ENCODE results near the gene TRPM7.
"Not testable (repeated sequence)": the region's sequence is repeated elsewhere in the genome, so short reads cannot be mapped to it uniquely, and the experiment has no call there.

The TRPM7 gene

GRCh38 chr15:50697109-50697797 is 10.7 kb upstream of the TRPM7 start:
- Histone ChIP-seq H3K9me3 (ENCODE audit: control insufficient read depth in 1 of 2, low read length in 2 of 2) (no peaks in the 10 kb centered on the region), H3K27ac (ENCODE audit: low read length) (no peak overlapping the region), H3K4me3 (ENCODE audit: low read depth in 1 of 2, low read length in 2 of 2) (no peak overlapping the region), H3K36me3 (ENCODE audit: control insufficient read depth in 1 of 2, insufficient read depth in 2 of 2, low read length in 2 of 2) (no peaks in the 10 kb centered on the region), H3K4me1 (ENCODE audit: control insufficient read depth in 1 of 2, insufficient read depth in 2 of 2, low read length in 2 of 2) (no peaks in the 10 kb centered on the region), H3K27me3 (ENCODE audit: low read depth, low read length) (no peaks in the 10 kb centered on the region)

DNA sequence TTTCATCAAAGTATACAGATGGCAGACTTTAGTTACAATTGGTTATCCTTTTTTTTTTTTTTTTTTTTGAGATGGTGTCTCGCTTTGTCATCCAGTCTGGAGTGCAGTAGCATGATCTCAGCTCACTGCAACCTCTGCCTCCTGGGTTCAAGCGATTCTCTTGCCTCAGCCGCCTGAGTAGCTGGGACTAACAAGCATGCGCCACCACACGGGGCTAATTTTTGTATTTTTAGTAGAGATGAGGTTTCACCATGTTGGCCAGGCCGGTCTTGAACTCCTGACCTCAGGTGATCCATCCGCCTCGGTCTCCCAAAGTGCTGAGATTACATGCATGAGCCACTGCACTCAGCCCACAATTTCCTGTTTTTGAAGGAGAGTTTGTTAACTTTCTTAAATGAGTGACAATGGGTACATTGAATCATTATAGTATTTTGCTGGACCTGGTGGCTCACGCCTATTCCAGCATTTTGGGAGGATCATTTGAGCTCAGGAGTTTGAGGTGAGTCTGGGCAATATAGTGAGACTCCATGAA is 8.1 kb upstream of the TRPM7 start:
- H3K27me3 ChIP-seq (ENCODE audit: low read depth, low read length); H3K4me1 ChIP-seq (ENCODE audit: control insufficient read depth in 1 of 2, insufficient read depth in 2 of 2, low read length in 2 of 2); H3K36me3 ChIP-seq (ENCODE audit: control insufficient read depth in 1 of 2, insufficient read depth in 2 of 2, low read length in 2 of 2); H3K27ac ChIP-seq (ENCODE audit: low read length); H3K4me3 ChIP-seq (ENCODE audit: low read depth in 1 of 2, low read length in 2 of 2); H3K9me3 ChIP-seq (ENCODE audit: control insufficient read depth in 1 of 2, low read length in 2 of 2): not testable (repeated sequence)

DNA sequence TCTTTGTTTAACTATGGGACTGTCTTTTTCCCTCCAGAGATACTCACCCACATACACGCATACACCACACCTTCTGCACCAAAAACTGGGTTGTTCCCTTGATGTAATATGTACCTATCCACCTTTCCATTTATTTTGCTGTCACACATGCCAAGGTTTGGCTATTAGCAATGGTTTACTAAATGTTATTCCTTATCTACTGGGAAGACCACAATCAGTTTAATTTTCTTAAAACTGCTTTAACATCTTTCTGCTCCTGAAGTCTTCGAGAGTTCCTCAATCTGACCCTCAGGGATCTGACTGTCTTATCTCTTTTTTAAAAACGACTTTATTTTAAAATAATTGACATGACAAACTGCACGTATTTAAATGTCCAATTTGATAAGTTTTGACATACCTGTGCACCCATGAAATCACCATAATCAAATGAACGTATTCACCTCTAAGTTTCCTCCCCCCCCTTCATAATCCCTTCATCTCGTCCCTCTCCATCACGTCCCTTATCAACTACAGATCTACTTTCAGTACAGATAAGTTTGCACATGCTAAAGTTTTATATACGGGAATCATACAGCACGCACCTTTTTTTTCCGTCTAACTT is 805 bp upstream of the TRPM7 start:
- H3K36me3 ChIP-seq (ENCODE audit: control insufficient read depth in 1 of 2, insufficient read depth in 2 of 2, low read length in 2 of 2) = peaks cover 0 to 7% of the 10 kb centered on the region in 2 donors
- H3K4me3 ChIP-seq (ENCODE audit: low read depth in 1 of 2, low read length in 2 of 2) = peak overlapping the region; percentile 85 to 94
- H3K9me3 ChIP-seq (ENCODE audit: control insufficient read depth in 1 of 2, low read length in 2 of 2) = no peaks in the 10 kb centered on the region
- no peaks in the 10 kb centered on the region for H3K27me3 ChIP-seq (ENCODE audit: low read depth, low read length)
- peaks cover 0 to 25% of the 10 kb centered on the region in 2 donors for H3K4me1 ChIP-seq (ENCODE audit: control insufficient read depth in 1 of 2, insufficient read depth in 2 of 2, low read length in 2 of 2)
- H3K27ac ChIP-seq (ENCODE audit: low read length) = peak overlapping the region; percentile 87

- Histone ChIP-seq H3K4me3 (ENCODE audit: low read depth in 1 of 2, low read length in 2 of 2) (peak overlapping the region; percentile 85 to 94), H3K9me3 (ENCODE audit: control insufficient read depth in 1 of 2, low read length in 2 of 2) (no peaks in the 10 kb centered on the region), H3K4me1 (ENCODE audit: control insufficient read depth in 1 of 2, insufficient read depth in 2 of 2, low read length in 2 of 2) (peaks cover 0 to 29% of the 10 kb centered on the region in 2 donors), H3K36me3 (ENCODE audit: control insufficient read depth in 1 of 2, insufficient read depth in 2 of 2, low read length in 2 of 2) (peaks cover 0 to 7% of the 10 kb centered on the region in 2 donors), H3K27ac (ENCODE audit: low read length) (peak overlapping the region; percentile 92), H3K27me3 (ENCODE audit: low read depth, low read length) (no peaks in the 10 kb centered on the region)
Measured at GRCh38 chr15:50685976-50686468, 575 bp downstream of the TRPM7 start.

DNA sequence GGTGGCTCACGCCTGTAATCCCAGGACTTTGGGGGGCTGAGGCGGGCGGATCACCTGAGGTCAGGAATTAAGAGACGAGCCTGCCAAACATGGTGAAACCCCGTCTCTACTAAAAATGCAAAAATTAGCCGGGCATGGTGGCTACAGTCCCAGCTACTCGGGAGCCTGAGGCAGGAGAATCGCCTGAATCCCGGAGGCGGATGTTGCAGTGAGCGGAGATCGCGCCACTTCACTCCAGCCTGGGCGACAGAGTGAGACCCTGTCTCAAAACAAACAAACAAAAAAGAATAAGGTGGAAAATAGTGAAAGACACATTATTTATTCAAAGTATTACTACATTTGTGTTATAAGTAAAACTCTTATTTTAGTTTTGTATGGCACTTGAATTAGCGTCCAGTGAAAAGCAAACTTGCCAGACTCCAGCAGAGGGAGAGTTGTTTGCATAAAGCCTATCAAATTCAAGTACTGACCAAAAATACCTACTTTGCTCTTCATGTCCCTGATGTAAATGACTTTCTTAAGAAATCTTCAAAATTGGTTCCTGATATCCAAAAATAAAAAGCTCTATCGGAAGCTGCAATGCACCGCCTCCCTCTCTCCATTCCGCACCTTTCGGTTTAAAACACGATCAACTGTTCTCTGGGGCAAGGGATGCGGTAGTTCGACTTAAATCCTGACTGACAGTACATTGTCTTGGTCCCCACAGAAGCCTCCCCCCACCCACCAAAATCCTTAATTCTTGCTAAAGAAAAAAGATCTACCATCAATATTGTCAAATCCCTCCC is 1.2 kb downstream of the TRPM7 start:
- Histone ChIP-seq H3K27ac (ENCODE audit: low read length) (peak overlapping the region; percentile 92), H3K36me3 (ENCODE audit: control insufficient read depth in 1 of 2, insufficient read depth in 2 of 2, low read length in 2 of 2) (peaks cover 0 to 7% of the 10 kb centered on the region in 2 donors), H3K9me3 (ENCODE audit: control insufficient read depth in 1 of 2, low read length in 2 of 2) (no peaks in the 10 kb centered on the region), H3K4me1 (ENCODE audit: control insufficient read depth in 1 of 2, insufficient read depth in 2 of 2, low read length in 2 of 2) (peaks cover 0 to 29% of the 10 kb centered on the region in 2 donors), H3K27me3 (ENCODE audit: low read depth, low read length) (no peaks in the 10 kb centered on the region), H3K4me3 (ENCODE audit: low read depth in 1 of 2, low read length in 2 of 2) (peak overlapping the region; percentile 85 to 94)

DNA sequence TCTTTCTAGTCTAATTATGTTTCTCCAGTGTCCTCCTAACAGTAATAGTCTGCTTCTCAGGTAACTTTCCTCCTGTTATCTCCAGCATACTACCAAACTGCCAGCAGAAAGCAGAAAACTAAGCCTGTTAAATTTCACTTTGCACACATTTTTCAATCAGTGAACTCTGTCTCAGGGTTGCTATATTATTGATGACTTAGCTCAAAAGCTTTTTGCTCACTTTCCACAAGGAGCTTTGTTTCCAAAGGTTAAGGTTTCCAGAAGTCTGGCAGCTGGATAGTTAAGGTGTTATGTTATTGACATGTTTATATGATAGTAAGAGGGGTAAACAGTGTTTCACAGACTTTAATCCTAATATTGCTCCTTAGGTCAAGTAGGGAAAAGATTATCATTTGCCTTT is 5.1 kb downstream of the TRPM7 start:
- no peak overlapping the region for H3K4me3 ChIP-seq (ENCODE audit: low read depth in 1 of 2, low read length in 2 of 2)
- H3K4me1 ChIP-seq (ENCODE audit: control insufficient read depth in 1 of 2, insufficient read depth in 2 of 2, low read length in 2 of 2) = peaks cover 0 to 24% of the 10 kb centered on the region in 2 donors
- no peaks in the 10 kb centered on the region for H3K27me3 ChIP-seq (ENCODE audit: low read depth, low read length)
- peaks cover 0 to 6% of the 10 kb centered on the region in 2 donors for H3K36me3 ChIP-seq (ENCODE audit: control insufficient read depth in 1 of 2, insufficient read depth in 2 of 2, low read length in 2 of 2)
- no peaks in the 10 kb centered on the region for H3K9me3 ChIP-seq (ENCODE audit: control insufficient read depth in 1 of 2, low read length in 2 of 2)
- H3K27ac ChIP-seq (ENCODE audit: low read length) = no peak overlapping the region

DNA sequence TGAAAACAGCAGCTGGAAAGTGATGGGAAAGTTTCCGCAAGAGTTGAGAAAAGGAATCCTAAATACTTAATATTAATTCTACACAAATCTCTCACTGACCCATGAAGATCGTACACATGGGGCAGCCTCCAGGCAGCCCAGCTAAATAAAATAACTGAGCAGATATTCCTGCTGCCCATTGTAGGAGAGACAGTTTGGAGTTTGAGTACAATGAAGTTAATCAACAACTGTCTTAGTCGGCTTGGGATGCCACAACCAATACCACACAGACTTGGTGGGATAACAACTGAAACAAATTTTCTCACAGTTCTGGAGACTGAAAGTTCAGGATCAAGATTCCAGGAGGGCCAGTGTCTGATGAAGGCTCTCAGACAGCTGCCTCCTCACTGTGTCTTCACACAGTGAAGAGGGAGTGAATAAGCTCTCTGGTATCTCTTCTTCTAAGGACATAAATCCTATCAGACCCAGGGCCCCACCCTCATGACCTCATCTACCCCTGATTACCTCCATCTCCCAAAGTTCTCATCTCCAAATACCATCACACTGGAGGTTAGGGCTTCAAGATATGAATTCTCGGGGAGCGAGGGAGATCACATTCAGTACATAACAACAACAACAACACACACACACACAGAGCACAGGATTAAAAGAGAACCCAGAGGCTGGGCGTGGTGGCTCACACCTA is 9.7 kb downstream of the TRPM7 start:
- no peak overlapping the region for H3K27ac ChIP-seq (ENCODE audit: low read length)
- H3K27me3 ChIP-seq (ENCODE audit: low read depth, low read length) = no peaks in the 10 kb centered on the region

DNA sequence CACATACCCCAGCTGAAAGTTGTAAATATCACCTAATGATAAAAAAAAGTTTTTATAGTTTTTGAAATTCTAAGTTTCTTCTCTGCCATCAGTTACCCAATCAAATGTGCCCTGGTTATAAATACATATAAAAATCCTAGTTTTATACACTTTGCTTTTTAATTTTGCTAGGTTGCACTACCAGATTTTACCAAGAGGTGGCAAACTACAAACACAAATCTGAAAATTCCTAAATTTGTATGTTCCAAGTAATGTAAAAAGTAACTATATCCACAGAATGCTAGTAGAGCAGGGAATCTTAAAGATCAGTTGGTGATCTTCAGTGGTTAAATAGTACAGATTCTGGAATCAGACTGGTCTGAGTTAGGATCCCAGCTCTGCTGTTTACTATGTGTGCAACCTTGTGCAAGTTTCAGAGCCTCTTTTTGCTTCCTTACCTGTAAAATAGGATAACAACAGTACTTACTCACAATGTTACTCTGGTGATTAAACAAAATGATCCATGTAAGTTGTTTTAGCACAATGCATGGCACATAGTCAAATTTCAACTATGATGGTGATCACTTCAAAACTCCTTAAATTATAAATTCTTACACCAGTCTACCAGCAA is 11.0 kb downstream of the TRPM7 start:
- Histone ChIP-seq H3K27ac (ENCODE audit: low read length) (no peak overlapping the region), H3K4me3 (ENCODE audit: low read depth in 1 of 2, low read length in 2 of 2) (no peak overlapping the region), H3K36me3 (ENCODE audit: control insufficient read depth in 1 of 2, insufficient read depth in 2 of 2, low read length in 2 of 2) (no peaks in the 10 kb centered on the region), H3K27me3 (ENCODE audit: low read depth, low read length) (no peaks in the 10 kb centered on the region), H3K4me1 (ENCODE audit: control insufficient read depth in 1 of 2, insufficient read depth in 2 of 2, low read length in 2 of 2) (peaks cover 0 to 3% of the 10 kb centered on the region in 2 donors), H3K9me3 (ENCODE audit: control insufficient read depth in 1 of 2, low read length in 2 of 2) (no peaks in the 10 kb centered on the region)

More for the DNA sequence above, 9.7 kb downstream of the TRPM7 start:
- H3K4me3 ChIP-seq (ENCODE audit: low read depth in 1 of 2, low read length in 2 of 2) = no peak overlapping the region
- H3K9me3 ChIP-seq (ENCODE audit: control insufficient read depth in 1 of 2, low read length in 2 of 2) = no peaks in the 10 kb centered on the region
- H3K36me3 ChIP-seq (ENCODE audit: control insufficient read depth in 1 of 2, insufficient read depth in 2 of 2, low read length in 2 of 2) = no peaks in the 10 kb centered on the region
- H3K4me1 ChIP-seq (ENCODE audit: control insufficient read depth in 1 of 2, insufficient read depth in 2 of 2, low read length in 2 of 2) = peaks cover 0 to 7% of the 10 kb centered on the region in 2 donors

GRCh38 chr15:50670115-50670514 is 16.5 kb downstream of the TRPM7 start:
- Histone ChIP-seq H3K27me3 (ENCODE audit: low read depth, low read length) (no peaks in the 10 kb centered on the region), H3K9me3 (ENCODE audit: control insufficient read depth in 1 of 2, low read length in 2 of 2) (no peaks in the 10 kb centered on the region), H3K27ac (ENCODE audit: low read length) (no peak overlapping the region), H3K4me1 (ENCODE audit: control insufficient read depth in 1 of 2, insufficient read depth in 2 of 2, low read length in 2 of 2) (no peaks in the 10 kb centered on the region), H3K36me3 (ENCODE audit: control insufficient read depth in 1 of 2, insufficient read depth in 2 of 2, low read length in 2 of 2) (peaks cover 0 to under 1% of the 10 kb centered on the region in 2 donors), H3K4me3 (ENCODE audit: low read depth in 1 of 2, low read length in 2 of 2) (no peak overlapping the region)

GRCh38 chr15:50669611-50670010 is 17.0 kb downstream of the TRPM7 start:
- H3K4me3 ChIP-seq (ENCODE audit: low read depth in 1 of 2, low read length in 2 of 2) = no peak overlapping the region
- no peaks in the 10 kb centered on the region for H3K4me1 ChIP-seq (ENCODE audit: control insufficient read depth in 1 of 2, insufficient read depth in 2 of 2, low read length in 2 of 2)
- no peaks in the 10 kb centered on the region for H3K27me3 ChIP-seq (ENCODE audit: low read depth, low read length)
- H3K9me3 ChIP-seq (ENCODE audit: control insufficient read depth in 1 of 2, low read length in 2 of 2) = no peaks in the 10 kb centered on the region
- H3K36me3 ChIP-seq (ENCODE audit: control insufficient read depth in 1 of 2, insufficient read depth in 2 of 2, low read length in 2 of 2) = peaks cover 0 to 6% of the 10 kb centered on the region in 2 donors
- H3K27ac ChIP-seq (ENCODE audit: low read length) = no peak overlapping the region
